Measurements from ENCODE around the gene OMP. TPM values are rescaled to one million over a fixed set of nuclear protein-coding genes. Genes with fewer than 3 reads are reported as not detected.
A peak's percentile ranks its signal among the peaks of the same experiment; 100 is the strongest.

The OMP gene
- total RNA-seq, 6 donors from 2014 or later: 0.77 to 5.2 TPM; not detected in 4

GRCh38 chr11:77144857-77145428 is 42.3 kb downstream of the OMP start:
- TF ChIP-seq EP300 (IDR thresholded peaks at IDR 0.05): no peak
- TF ChIP-seq POLR2A (IDR thresholded peaks at IDR 0.05): no peak
- TF ChIP-seq POLR2AphosphoS5 (IDR thresholded peaks at IDR 0.05): no peak
- no peak for TF ChIP-seq CTCF (IDR thresholded peaks at IDR 0.05)
- DNase-seq: no peak
- Histone ChIP-seq H3K27ac (no peak overlapping the region), H3K9me3 (no peaks in the 10 kb centered on the region), H3K4me1 (peaks cover 0 to 18% (median 8%) of the 10 kb centered on the region in 4 donors), H3K27me3 (no peaks in the 10 kb centered on the region), H3K36me3 (no peaks in the 10 kb centered on the region), H3K4me3 (no peak overlapping the region)
- ATAC-seq (ENCODE audit: low FRiP score in 2 of 2): no peak
- WGBS, 2 donors: 91 to 96% methylated on average over 7 of the region's 7 CpGs

- no peaks in the 10 kb centered on the region for H3K36me3 ChIP-seq
- WGBS, 2 donors: 84 to 92% methylated on average over 6 to 10 of the region's 10 CpGs
- no peaks in the 10 kb centered on the region for H3K27me3 ChIP-seq
- ATAC-seq (ENCODE audit: low FRiP score in 2 of 2) (no peak), DNase-seq (no peak)
- TF ChIP-seq POLR2A (IDR thresholded peaks at IDR 0.05) (no peak), CTCF (IDR thresholded peaks at IDR 0.05) (no peak), POLR2AphosphoS5 (IDR thresholded peaks at IDR 0.05) (no peak), EP300 (IDR thresholded peaks at IDR 0.05) (no peak)
- peaks cover 0 to 10% (median 7%) of the 10 kb centered on the region in 4 donors for H3K4me1 ChIP-seq
- no peak overlapping the region for H3K27ac ChIP-seq
- H3K4me3 ChIP-seq: no peak overlapping the region
- no peaks in the 10 kb centered on the region for H3K9me3 ChIP-seq
Observed at GRCh38 chr11:77146261-77147035, 43.8 kb downstream of the OMP start.

- H3K36me3 ChIP-seq: no peaks in the 10 kb centered on the region
- no peaks in the 10 kb centered on the region for H3K9me3 ChIP-seq
- no peak overlapping the region for H3K27ac ChIP-seq
- no peaks in the 10 kb centered on the region for H3K27me3 ChIP-seq
- H3K4me1 ChIP-seq: peaks cover 0 to 10% (median 7%) of the 10 kb centered on the region in 4 donors
- no peak for ATAC-seq (ENCODE audit: low FRiP score in 2 of 2)
- TF ChIP-seq EP300 (IDR thresholded peaks at IDR 0.05) (no peak), POLR2AphosphoS5 (IDR thresholded peaks at IDR 0.05) (no peak), CTCF (IDR thresholded peaks at IDR 0.05) (no peak), POLR2A (IDR thresholded peaks at IDR 0.05) (no peak)
- DNase-seq: no peak
- no peak overlapping the region for H3K4me3 ChIP-seq
- 81 to 89% methylated on average over 1 of the region's 1 CpG for WGBS, 2 donors
Observed at GRCh38 chr11:77147036-77147315, 44.3 kb downstream of the OMP start.

GRCh38 chr11:77147668-77148321 is 45.2 kb downstream of the OMP start:
- Histone ChIP-seq H3K36me3 (no peaks in the 10 kb centered on the region), H3K4me1 (peaks cover 0 to 13% (median 8%) of the 10 kb centered on the region in 4 donors), H3K27ac (no peak overlapping the region), H3K4me3 (peak overlapping the region in 3 of 4 donors; percentile 25 to 46 (median 44)), H3K9me3 (no peaks in the 10 kb centered on the region), H3K27me3 (no peaks in the 10 kb centered on the region)
- ATAC-seq (ENCODE audit: low FRiP score in 2 of 2): peak in 1 of 2 donors; percentile 13
- DNase-seq: peak; percentile 43 to 87
- 21 to 31% methylated on average over 4 to 39 of the region's 47 CpGs for WGBS, 2 donors
- no peak for TF ChIP-seq EP300 (IDR thresholded peaks at IDR 0.05)
- no peak for TF ChIP-seq POLR2AphosphoS5 (IDR thresholded peaks at IDR 0.05)
- TF ChIP-seq CTCF (IDR thresholded peaks at IDR 0.05): no peak
- TF ChIP-seq POLR2A (IDR thresholded peaks at IDR 0.05): no peak
